Measurements from ENCODE around the gene PSMB2.
A peak's percentile ranks its signal among the peaks of the same experiment; 100 is the strongest.

PSMB2 gene

DNA sequence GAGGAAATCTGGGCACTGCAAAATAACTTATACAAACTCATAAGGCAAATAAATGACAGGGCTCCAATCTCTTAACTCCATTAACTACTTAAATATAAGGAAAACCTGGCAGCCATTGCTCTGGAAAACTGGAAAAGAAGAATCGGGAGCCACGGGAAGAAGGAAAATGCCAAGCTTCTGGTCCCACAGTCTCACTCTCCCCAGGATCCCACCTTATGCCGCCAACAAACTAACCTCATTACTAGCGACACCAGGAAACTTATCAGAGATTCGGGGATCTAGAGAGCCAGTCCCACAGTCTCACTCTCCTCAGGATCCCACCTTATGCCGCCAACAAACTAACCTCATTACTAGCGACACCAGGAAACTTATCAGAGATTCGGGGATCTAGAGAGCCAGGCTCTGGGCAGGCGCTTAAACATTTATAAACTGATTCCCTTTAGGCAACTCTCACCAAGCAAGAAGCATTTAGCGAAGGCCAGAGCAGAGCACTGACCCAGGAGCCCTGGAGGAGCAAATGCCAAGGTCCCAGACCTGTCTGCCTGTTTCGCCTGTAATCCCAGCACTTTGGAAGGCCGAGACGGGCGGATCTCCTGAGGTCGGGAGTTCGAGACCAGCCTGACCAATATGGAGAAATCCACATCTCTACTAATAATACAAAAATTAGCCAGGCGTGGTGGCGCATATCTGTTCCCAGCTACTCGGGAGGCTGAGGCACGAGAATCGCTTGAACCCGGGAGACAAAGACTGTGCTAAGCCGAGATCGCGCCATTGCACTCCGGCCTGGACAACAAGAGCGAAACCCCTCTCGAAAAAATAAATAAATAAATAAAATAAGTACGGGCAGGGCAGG lies 720 bp downstream of the PSMB2 start:
- no peak for TF ChIP-seq EZH2 (IDR thresholded peaks at IDR 0.05; ENCODE audit: borderline replicate concordance, low read depth, low read length, severe bottlenecking)
- TF ChIP-seq, protein P1, sequence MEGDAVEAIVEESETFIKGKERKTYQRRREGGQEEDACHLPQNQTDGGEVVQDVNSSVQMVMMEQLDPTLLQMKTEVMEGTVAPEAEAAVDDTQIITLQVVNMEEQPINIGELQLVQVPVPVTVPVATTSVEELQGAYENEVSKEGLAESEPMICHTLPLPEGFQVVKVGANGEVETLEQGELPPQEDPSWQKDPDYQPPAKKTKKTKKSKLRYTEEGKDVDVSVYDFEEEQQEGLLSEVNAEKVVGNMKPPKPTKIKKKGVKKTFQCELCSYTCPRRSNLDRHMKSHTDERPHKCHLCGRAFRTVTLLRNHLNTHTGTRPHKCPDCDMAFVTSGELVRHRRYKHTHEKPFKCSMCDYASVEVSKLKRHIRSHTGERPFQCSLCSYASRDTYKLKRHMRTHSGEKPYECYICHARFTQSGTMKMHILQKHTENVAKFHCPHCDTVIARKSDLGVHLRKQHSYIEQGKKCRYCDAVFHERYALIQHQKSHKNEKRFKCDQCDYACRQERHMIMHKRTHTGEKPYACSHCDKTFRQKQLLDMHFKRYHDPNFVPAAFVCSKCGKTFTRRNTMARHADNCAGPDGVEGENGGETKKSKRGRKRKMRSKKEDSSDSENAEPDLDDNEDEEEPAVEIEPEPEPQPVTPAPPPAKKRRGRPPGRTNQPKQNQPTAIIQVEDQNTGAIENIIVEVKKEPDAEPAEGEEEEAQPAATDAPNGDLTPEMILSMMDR (IDR thresholded peaks at IDR 0.05; ENCODE audit: borderline replicate concordance, extremely low read depth, low read length, poor library complexity, severe bottlenecking), result no peak
- H4K20me1 ChIP-seq (ENCODE audit: insufficient read depth, low read length), result peaks cover 17% of the 10 kb centered on the region; the same call in 1 of the 2 replicates
- H3K4me1 ChIP-seq (ENCODE audit: insufficient read depth, low read length), result peaks cover 54% of the 10 kb centered on the region
- peaks cover 6% of the 10 kb centered on the region for H3K27me3 ChIP-seq (ENCODE audit: insufficient read depth, low read length, poor library complexity)
- H3K4me3 ChIP-seq (ENCODE audit: low read depth in 1 of 2, low read length in 2 of 2), result peak overlapping the region; percentile 71 to 92
- ATAC-seq (ENCODE audit: insufficient read depth, low read depth), result no peak
- DNase-seq, result peak; percentile 12
- H3K4me2 ChIP-seq (ENCODE audit: insufficient read depth, low read length), result peak overlapping the region; percentile 93
- peaks cover 21% of the 10 kb centered on the region for H3K36me3 ChIP-seq (ENCODE audit: insufficient read depth, low read length)
- H3K79me2 ChIP-seq (ENCODE audit: insufficient read depth, low read length), result peaks cover 59% of the 10 kb centered on the region
- peak overlapping the region; percentile 90 for H2AFZ ChIP-seq (ENCODE audit: low read depth, low read length)
- H3K27ac ChIP-seq (ENCODE audit: low read length), result peak overlapping the region; percentile 83
- no peaks in the 10 kb centered on the region for H3K9me3 ChIP-seq (ENCODE audit: insufficient read depth, low read length, severe bottlenecking)
- peak overlapping the region; percentile 68 for H3K9ac ChIP-seq (ENCODE audit: low read depth, low read length)

DNA sequence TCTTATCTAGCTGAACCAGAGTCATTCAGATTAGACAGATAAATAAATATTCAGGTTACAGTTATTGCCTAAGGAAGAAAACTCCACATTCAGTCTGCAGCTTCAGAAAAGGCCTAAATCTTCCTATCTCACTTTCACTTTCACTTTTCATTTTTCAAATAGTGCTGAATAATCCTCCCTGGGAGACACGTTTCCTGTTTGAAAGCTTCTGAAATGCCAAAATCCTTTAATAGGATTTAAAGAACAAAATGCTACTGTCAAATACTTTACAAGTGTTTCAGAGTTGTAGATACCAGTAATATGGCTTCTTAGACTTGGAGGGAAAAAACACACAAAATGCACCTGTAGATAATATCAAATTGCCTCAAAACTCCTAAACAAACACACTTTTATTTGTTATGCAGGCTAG lies 3.9 kb downstream of the PSMB2 start:
- ATAC-seq (ENCODE audit: insufficient read depth, low read depth) (peak; percentile 38; the same call in 1 of the 3 replicates), DNase-seq (no peak)
- TF ChIP-seq, protein P1 (IDR thresholded peaks at IDR 0.05; ENCODE audit: borderline replicate concordance, extremely low read depth, low read length, poor library complexity, severe bottlenecking), result no peak
- TF ChIP-seq EZH2 (IDR thresholded peaks at IDR 0.05; ENCODE audit: borderline replicate concordance, low read depth, low read length, severe bottlenecking), result no peak
- H2AFZ ChIP-seq (ENCODE audit: low read depth, low read length), result peak overlapping the region; percentile 35; the same call in 1 of the 2 replicates
- H3K27me3 ChIP-seq (ENCODE audit: insufficient read depth, low read length, poor library complexity), result no peaks in the 10 kb centered on the region
- peak overlapping the region; percentile 91 for H3K27ac ChIP-seq (ENCODE audit: low read length)
- H3K36me3 ChIP-seq (ENCODE audit: insufficient read depth, low read length), result peaks cover 51% of the 10 kb centered on the region
- H3K9me3 ChIP-seq (ENCODE audit: insufficient read depth, low read length, severe bottlenecking), result no peaks in the 10 kb centered on the region
- peaks cover 90% of the 10 kb centered on the region for H3K79me2 ChIP-seq (ENCODE audit: insufficient read depth, low read length)
- peak overlapping the region; percentile 51 to 61 for H3K4me3 ChIP-seq (ENCODE audit: low read depth in 1 of 2, low read length in 2 of 2)
- H3K9ac ChIP-seq (ENCODE audit: low read depth, low read length), result peak overlapping the region; percentile 64
- H3K4me1 ChIP-seq (ENCODE audit: insufficient read depth, low read length), result peaks cover 51% of the 10 kb centered on the region
- peaks cover 24% of the 10 kb centered on the region; the same call in 1 of the 2 replicates for H4K20me1 ChIP-seq (ENCODE audit: insufficient read depth, low read length)
- peak overlapping the region; percentile 93 for H3K4me2 ChIP-seq (ENCODE audit: insufficient read depth, low read length)

DNA sequence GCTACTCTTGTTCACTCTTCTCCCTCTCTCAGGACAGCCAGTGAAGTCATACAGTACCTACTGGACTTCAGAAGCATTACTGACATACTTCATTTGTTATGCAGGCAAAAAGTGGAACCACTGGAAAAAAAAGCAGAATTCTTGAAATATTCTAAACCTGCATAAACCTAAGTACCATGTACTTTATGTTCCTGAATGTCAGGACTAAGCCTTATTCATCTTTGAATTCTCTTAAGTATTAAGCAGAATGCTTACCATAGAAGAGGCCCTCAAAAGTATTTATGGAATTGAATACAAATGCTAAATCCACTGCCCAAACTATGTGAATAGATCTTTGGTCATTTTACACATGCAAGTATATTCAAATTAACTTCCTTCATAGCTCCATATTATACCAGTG lies 7.8 kb downstream of the PSMB2 start:
- Histone ChIP-seq H3K4me3 (ENCODE audit: low read depth in 1 of 2, low read length in 2 of 2) (no peak overlapping the region), H3K79me2 (ENCODE audit: insufficient read depth, low read length) (peaks cover 98% of the 10 kb centered on the region), H2AFZ (ENCODE audit: low read depth, low read length) (no peak overlapping the region), H4K20me1 (ENCODE audit: insufficient read depth, low read length) (peaks cover 26% of the 10 kb centered on the region; the same call in 1 of the 2 replicates), H3K4me2 (ENCODE audit: insufficient read depth, low read length) (no peak overlapping the region), H3K27me3 (ENCODE audit: insufficient read depth, low read length, poor library complexity) (no peaks in the 10 kb centered on the region), H3K4me1 (ENCODE audit: insufficient read depth, low read length) (peaks cover 27% of the 10 kb centered on the region), H3K9ac (ENCODE audit: low read depth, low read length) (no peak overlapping the region), H3K36me3 (ENCODE audit: insufficient read depth, low read length) (peaks cover 85% of the 10 kb centered on the region), H3K27ac (ENCODE audit: low read length) (no peak overlapping the region), H3K9me3 (ENCODE audit: insufficient read depth, low read length, severe bottlenecking) (no peaks in the 10 kb centered on the region)
- TF ChIP-seq, protein P1 (IDR thresholded peaks at IDR 0.05; ENCODE audit: borderline replicate concordance, extremely low read depth, low read length, poor library complexity, severe bottlenecking), result no peak
- TF ChIP-seq EZH2 (IDR thresholded peaks at IDR 0.05; ENCODE audit: borderline replicate concordance, low read depth, low read length, severe bottlenecking), result no peak
- ATAC-seq (ENCODE audit: insufficient read depth, low read depth), result no peak
- DNase-seq, result no peak
